Measurements from ENCODE around the gene CACNG5. TPM values are rescaled to one million over a fixed set of nuclear protein-coding genes. Genes with fewer than 3 reads are reported as not detected.

The CACNG5 gene, protein sequence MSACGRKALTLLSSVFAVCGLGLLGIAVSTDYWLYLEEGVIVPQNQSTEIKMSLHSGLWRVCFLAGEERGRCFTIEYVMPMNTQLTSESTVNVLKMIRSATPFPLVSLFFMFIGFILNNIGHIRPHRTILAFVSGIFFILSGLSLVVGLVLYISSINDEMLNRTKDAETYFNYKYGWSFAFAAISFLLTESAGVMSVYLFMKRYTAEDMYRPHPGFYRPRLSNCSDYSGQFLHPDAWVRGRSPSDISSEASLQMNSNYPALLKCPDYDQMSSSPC
- total RNA-seq, result not detected in 2 replicates

DNA sequence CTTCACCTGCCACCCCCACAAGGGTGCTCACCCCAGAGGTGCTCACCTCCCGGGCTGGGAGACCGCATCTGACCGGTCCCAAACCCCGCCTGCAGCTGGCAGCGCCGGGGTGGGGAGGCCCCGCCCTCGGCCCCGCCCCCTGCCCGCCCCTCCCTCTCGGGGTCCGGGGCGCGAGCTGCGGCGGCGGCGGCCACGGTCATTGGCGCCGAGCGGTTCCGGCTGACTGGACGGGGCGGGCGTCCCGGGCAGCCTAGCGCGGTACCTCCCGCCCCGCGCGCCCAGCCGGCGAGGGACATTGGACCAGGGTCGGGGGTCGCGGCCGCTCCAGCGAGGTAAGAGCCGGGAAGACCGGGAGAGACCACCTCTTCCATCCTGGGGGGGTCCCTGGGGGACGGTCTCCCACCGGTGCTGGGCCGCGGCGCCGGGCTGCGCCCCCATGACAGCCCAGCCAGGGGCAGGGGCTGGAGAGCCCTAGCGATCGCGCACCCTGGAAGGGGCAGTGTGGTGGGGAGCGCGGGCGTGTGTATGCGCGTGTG, at the start of gene CACNG5:
Gene CACNG5, plus strand, starts transcription at position 199 of the 536 bp plus-strand sequence. CDS start 42,216 bp downstream, outside the sequence.
- intact Hi-C loops (cut with micrococcal nuclease), result no loop called here

DNA sequence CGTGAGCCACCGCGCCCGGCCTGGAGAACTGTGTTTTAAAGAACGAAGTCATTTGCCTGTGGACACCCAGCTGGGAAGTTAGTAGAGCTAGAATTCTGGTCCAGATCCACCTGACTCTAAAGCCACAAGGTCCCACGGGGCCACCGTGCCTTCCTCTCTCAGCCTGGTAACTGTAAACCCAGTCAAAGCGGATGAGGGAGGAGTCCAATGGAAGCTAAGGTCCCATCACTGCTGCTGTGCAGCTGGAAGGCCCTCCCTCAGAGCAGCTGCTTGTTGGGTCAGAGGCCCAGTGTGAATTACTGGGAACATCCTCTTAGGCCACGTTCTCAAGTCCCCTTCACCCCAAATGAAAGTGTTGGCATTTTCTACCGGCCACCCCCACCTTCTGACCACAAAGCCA, 48.8 kb upstream of the CACNG5 start:
- intact Hi-C loops (cut with micrococcal nuclease), result no loop called here

- intact Hi-C loops (cut with micrococcal nuclease), result no loop called here
These were observed 47.0 kb upstream of the CACNG5 start for GRCh38 chr17:66787914-66788313.

GRCh38 chr17:66789093-66789492, 45.8 kb upstream of the CACNG5 start:
- intact Hi-C loops (cut with micrococcal nuclease), result no loop called here

- intact Hi-C loops (cut with micrococcal nuclease), result no loop called here
These were observed 44.9 kb upstream of the CACNG5 start for GRCh38 chr17:66789961-66790437.

DNA sequence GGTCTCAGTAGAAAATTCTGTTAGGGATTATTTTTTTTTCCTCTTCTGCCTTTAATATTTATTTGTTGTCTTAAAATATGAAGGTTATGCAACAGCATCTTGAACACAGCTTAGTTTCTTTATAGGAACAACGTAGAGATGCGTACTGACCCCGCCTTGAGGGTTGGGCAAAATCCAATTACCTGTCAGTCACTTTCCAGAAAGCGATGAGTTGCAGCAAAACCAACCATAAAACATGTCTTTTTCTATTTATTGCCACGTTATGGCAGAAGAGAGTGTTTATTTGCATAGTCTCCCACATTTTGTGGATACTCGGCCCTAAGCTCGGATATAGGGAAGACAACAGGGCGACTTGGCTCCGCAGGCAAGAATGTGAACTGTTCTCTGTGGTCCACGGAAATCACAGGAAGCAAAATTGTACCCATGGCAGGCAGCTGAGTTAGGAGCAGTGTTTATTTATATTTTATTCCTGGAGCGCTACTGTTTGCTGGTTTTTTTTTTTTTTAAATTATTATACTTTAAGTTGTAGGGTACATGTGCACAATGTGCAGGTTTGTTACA, 44.3 kb upstream of the CACNG5 start:
- intact Hi-C loops (cut with micrococcal nuclease), result no loop called here

GRCh38 chr17:66791347-66791746, 43.6 kb upstream of the CACNG5 start:
- intact Hi-C loops (cut with micrococcal nuclease), result no loop called here

DNA sequence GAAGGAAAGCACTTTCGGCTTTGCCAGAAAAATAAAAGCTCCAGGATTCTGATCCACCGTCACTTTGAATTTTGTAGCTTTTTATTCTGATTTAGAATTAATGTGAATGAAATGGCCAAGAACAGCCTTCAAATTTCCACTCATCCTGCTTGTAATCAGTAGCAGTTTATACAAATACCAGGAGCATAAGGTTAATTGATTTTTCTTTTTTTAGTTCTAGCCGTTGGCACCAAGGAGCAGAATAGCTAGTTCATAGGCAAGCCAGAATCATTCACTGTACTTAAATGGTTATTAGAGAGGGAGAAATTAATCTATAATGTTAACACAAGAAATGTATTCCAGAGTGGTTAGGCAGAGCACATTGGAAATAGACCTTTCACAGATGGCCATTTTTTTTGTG, 41.1 kb upstream of the CACNG5 start:
- intact Hi-C loops (cut with micrococcal nuclease), result no loop called here

DNA sequence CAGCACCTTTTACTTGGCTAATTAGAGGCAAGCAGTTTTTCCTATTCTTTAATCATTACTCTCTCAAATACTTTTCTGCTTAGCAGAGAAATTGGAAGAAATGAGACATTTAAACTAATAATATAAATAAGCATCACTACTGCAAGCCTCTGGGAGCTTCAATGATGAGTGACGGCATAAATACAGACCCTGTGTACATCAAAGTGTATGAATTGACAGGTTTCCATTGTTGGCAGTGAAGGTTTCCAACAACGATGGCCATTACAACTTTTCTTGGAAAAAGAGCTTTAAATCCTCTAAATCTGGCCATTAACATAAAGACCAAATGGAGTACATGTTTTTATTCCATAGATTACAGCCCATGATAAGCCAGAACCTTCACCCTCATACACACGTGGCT, 39.4 kb upstream of the CACNG5 start:
- intact Hi-C loops (cut with micrococcal nuclease), result no loop called here

- intact Hi-C loops (cut with micrococcal nuclease), result no loop called here
These were observed 34.9 kb upstream of the CACNG5 start for GRCh38 chr17:66799849-66800537.

DNA sequence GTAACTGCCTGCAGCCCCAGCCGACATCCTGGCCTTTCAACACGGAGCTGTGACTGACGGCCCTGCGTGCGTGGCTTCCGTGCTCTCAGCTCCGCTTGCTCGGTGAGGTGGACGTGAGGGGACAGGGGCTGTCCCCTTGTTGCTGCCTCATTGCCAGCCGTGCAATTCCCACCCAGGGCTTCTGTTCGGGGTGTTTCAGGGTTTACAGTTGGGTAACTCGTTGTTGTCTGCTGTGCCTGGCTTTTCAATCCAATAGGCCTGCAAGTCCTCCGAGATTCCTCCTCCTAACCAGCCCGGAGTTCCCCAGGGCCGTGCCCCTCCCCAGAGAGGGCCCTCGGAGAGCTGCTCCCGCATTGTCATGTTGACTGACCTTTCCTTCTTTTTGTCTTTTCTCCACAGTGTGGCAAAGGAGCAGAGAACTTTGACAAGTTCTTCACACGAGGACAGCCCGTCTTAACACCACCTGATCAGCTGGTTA, 31.4 kb upstream of the CACNG5 start:
- intact Hi-C loops (cut with micrococcal nuclease), result no loop called here

- intact Hi-C loops (cut with micrococcal nuclease), result no loop called here
These were observed 29.4 kb upstream of the CACNG5 start for GRCh38 chr17:66805567-66805966.

GRCh38 chr17:66807182-66807581, 27.7 kb upstream of the CACNG5 start:
- intact Hi-C loops (cut with micrococcal nuclease), result no loop called here

DNA sequence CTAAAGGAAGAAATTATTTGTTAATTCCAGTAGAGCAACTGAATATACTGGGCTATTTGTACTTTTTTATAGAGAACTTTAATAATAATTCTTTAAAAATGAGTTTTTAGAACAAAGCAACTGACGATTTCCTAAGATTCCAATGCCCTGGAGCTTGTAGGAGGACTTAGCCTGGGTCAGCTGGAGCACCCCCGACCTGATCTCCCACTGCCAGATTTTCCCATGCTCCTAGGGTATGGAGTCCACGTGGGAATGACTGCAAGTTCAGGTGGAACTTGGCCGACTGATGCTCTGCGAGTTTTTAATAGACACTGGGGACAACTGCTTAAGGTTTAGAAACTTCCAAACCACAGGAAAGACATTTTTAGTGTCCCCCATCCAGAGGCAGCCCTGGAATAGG, 25.5 kb upstream of the CACNG5 start:
- intact Hi-C loops (cut with micrococcal nuclease), result no loop called here

DNA sequence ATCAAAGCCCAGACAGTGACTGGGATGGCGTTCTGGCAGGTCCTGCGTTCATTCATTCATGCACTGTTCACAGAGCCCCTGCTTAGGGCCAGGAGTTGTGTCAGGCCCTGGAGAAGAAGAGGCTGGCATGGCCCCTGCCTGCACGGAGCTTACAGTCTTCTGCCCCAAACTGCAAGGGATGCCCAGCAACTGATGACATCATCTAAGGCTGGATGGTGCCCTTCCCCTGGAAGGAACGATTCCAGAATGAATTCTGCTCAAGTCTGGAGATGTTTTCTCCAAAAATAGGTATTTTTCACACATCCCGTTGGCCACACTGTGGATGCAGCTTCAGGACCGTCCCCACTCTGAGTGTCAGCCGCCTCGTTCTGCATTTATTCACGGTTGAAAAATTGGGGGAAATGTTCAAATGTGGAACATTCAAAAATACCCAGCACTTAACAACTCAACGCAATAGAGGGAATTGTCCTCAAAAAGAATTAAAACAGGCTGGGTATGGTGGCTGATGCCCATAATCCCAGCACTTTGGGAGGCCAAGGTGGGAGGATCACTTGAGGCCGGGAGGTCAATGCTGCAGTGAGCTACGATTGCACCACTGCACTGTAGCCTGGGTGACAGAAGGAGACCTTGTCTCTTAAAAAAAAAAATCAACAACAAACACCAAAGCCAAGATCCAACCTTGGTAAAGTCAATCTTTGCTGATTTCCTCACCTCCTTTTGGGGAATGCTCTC, 23.8 kb upstream of the CACNG5 start:
- intact Hi-C loops (cut with micrococcal nuclease), result no loop called here

- intact Hi-C loops (cut with micrococcal nuclease), result no loop called here
These were observed 23.2 kb upstream of the CACNG5 start for GRCh38 chr17:66811683-66812054.

- intact Hi-C loops (cut with micrococcal nuclease), result no loop called here
These were observed 22.3 kb upstream of the CACNG5 start for GRCh38 chr17:66812571-66812970.

DNA sequence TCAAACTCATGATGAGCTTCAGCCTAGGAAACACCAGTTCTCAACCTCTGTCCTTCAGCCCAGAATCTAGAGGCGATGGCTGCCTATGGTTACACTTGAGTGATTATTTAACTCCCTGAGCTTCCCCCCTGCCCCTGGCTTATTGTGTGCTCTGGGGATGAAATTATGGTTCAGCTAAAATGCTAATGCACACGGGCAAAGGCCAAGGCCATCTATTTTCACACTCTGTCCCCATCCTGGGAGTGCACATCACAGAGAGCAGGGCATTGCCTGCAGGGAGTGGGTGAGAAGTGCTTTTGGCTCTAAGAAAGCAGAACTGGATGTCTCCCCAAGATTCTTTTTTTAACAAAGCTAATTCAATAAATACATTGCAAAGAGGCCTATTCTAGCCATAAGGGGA, 21.6 kb upstream of the CACNG5 start:
- intact Hi-C loops (cut with micrococcal nuclease), result no loop called here

DNA sequence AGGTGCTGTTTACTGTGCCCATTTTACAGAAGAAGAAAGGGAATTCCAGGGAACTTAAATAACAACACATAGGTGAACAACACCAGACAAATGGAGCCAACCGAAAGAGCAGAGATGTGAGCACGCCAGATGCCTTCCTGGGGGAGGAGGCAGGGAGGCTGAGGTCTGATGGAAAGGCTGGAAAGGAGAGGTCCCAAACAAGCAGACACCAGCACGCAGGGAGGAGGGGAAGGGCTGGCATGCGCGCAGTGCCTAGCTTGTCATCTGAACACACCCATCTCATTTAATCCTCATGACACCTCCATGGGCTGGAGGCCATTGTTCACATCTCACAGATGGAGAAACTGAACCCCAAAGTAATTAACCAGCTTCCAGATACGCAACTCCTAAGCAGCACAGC, 20.9 kb upstream of the CACNG5 start:
- intact Hi-C loops (cut with micrococcal nuclease), result no loop called here

GRCh38 chr17:66814570-66814969, 20.3 kb upstream of the CACNG5 start:
- intact Hi-C loops (cut with micrococcal nuclease), result no loop called here

- intact Hi-C loops (cut with micrococcal nuclease), result no loop called here
These were observed 17.2 kb upstream of the CACNG5 start for GRCh38 chr17:66817750-66818149.

DNA sequence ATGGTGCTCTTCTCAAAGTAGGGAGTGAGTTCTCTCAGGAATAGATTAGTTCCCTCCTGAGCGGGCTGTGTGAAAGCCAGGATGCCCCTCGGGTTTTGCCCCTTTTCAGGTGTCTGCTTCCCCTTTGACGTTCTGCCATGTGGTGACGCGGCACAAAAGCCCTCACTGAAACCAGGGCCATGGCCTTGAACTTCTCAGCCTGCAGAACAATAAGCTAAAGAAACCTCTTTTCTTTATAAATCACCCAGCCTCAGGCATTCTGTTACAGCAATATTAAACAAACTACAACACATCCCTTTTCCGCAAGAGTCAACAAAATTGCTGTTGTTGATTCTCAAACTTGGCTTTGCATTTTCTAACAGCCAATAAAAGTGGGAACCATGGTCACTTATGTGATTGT, 15.5 kb upstream of the CACNG5 start:
- intact Hi-C loops (cut with micrococcal nuclease), result no loop called here
